ENCODE data around the gene USP22.

The USP22 gene

DNA sequence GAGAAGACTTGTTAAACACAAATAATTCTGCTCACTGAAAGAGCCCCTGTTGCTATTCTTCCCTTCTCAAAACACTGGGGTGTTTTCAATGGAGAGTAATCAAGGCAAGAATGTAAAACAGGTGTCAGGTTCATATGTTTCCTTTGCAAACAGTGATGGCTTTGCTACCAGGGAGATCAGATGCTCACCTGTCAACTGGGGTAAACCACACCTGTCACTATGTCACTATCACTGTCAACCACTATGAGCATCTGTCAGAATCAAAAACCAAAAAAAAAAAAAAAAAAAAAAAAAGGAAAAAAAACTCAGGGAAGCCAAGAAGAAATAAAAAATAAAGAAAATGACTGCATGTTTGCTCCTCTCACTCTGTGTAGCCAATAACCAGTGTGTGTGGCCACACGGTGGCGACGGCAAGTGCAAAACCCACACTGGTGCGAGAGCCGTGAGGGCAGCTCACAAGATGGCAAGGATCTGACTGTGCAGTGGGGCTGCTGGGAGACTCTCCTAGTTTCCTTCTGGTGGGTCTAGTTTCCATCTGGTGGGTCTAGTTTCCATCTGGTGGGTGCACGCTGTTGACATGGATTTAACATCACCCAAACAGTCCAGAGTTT is 22.7 kb downstream of the USP22 start:
- no peak for DNase-seq (ENCODE audit: low read depth)

DNA sequence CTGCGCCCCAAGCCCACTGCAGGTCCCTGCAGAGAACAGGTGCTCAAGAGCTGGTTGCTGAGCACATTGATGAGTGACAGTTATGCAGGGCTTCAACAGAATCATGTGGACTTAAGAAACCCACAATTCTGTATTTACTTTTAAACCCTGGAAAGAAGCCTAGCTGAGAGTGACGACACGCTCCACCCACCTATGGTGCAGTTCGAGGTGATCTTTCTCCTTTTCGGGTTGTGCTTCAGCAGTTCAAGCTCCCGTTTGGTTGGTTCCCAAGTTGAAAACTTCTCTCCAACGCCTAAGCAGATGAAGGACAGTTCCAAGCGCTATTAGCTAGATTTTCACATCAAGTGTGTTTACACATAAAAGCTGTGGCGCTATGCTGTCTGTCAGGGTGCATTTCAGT is 23.9 kb downstream of the USP22 start:
- no peak for DNase-seq (ENCODE audit: low read depth)

DNA sequence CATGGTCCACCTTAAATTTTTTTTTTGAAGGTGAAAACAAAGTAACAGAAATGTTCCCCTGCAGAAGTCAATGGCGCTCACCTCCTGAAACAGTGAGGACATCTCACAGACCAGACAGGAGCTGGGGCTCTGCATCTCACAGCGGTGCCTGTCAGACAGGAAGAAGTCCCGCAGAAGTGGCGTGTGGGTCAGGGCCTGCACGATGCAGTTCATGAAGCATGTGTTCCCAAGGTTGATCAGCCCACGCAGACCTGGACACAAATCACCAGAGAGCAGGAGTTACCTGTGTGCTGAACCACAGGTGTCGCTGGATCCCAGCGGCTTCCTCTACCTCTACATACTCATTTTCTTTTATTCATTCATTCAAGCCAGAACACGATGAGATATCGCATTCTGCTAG is 24.9 kb downstream of the USP22 start:
- DNase-seq (ENCODE audit: low read depth) = no peak

DNA sequence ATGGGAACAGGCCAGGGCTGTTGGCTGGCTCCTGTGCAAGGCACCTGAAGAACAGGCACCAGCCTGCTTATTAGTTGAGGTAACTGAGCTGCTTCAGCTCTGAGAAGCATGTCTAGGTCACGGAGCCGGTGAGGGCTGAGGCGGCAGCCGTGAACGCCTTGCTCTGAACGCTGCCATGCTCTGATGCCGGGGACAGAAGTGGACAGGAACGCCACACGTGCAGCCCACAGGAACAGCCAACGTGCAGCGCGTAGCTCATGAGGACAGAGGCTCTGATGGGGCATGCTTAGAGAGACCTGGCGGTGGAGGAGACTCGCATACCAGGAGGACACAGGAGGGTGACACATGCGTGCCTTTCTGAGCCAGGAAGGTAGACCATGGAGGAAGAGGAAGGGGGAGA is 25.6 kb downstream of the USP22 start:
- DNase-seq (ENCODE audit: low read depth) = no peak

DNA sequence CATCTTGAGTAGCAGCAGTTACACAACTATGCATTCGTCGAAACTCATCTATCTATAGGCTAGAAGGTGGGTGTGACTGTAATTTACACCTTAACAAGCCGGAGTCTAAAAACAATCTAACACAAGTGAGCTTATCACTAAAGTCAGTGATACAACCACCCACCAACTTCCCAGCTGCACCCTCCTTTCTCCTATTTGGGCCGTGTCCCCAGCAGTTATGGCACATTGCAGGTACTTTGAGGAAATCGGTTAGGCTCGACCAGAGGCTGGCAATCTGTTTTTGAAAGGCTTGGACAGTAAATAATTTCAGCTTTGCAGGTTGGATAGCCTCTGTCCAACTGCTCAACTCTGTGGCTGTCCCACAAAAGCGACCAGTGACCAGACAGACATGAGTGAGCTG is 26.0 kb downstream of the USP22 start:
- no peak for DNase-seq (ENCODE audit: low read depth)

DNA sequence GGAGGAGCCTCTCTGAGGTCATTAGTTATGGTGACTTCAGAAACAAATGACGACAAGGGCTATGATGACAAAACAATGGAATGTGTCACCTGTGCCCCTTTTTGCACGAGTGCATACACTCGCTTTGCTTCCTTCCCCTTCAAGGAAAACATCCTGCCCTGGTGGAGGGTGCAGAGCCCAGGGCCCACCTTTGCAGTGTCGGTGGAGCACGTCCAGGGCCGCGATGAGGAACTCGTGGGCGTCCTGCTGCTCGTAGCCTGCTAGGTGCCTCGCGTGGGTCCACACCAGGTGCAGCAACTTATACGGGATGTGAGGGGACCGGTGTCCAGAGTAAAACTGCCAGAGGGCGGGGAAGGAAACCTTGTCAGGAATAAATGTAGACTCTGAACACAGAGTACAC is 27.2 kb downstream of the USP22 start:
- DNase-seq (ENCODE audit: low read depth) = no peak

DNA sequence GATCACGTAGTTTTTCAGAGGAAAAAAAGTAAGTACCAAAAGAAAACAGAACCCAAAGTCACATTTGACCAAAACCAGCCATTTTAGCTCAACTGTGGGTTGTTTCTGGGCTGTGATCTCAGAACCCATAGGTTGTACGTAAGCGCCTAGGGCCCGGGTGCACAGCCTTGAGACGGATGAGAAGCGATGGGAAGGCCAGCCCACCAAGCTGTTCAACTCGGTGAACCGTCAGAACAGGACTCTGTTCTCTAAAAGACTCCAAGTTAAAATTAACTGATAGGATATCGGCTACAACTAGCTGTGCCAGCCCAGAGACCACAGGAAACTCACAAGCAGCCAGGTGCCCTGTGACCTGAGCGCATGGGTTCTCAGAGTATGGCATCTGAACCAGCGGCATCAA is 28.3 kb downstream of the USP22 start:
- no peak for DNase-seq (ENCODE audit: low read depth)

DNA sequence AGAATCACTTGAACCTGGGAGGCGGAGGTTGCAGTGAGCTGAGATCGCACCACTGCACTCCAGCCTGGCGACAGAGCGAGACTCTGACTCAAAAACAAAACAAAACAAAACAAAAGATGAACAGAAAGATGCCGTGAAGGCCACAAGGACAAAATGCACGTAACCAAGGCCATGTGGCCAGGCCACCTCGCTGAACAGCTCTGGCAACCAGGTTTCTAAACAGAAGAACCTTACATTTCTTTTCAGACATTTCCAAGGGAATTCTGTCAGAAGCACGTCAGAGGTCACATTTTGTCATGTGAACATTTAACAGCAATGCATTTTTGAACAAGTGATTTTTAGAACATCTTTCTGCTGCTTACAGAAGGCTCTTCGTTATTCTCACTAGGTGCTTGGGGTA is 28.8 kb downstream of the USP22 start:
- DNase-seq (ENCODE audit: low read depth) = no peak

DNA sequence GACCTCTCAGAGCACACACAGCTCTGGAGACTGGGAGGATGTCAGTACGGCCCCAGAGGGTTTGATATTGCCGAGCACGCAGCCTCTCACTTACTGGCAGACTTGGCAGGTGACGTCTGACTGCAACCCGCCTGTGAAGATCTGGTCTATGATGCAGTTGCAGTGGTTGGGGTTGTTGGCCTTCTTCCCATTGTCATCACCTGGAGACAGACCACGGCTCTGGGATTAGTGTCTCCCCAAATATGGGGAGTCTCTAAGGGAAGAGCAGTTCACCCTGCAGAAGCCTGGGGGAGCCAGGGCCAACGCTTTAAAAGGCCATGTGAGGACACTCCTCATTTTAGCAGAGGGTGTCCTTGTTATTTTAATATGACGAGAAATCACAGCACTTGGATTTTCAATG is 30.1 kb downstream of the USP22 start:
- no peak for DNase-seq (ENCODE audit: low read depth)

DNA sequence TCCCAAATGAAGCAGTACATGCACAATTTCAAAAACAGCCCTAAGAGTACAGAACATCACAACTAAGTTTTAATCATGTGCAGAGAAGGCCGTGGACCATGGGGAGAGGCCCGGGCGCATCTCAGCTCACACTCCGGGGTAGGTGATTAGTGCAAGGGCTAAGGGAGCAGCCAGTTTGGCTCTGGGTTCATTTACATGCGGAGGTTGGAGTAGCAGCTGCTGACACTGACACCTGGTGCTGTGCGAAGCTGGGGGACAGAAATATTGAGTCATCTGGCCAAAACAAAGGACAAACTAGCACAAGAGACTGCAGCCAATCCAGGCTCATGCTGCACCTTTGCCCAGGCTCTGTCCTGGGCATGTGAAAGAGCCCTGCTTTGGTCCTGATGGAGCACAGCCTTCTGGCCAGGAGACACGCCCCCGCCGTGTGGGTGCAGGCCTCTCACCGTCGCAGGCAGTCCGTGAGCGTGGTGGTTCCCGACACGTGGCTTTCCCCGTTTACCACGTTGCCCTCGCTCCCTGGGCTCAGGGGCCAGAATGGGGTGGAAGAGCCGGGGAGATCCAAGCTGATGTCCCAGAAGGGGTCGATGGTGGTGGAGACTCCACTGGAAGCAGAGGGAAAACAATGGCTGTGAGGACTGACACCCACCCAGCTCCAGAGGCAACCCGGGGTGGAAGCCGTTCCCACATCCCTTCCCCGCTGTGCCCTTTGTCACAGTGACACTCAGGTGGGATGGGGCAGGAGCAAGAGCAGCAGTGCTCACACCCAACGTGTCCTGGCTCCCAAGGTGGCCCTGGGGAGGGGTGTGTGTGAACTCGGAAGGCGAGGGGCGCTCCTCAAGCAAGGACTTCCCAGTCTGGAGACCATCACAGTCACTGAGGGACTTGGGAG is 31.9 kb downstream of the USP22 start:
- DNase-seq (ENCODE audit: low read depth) = no peak

DNA sequence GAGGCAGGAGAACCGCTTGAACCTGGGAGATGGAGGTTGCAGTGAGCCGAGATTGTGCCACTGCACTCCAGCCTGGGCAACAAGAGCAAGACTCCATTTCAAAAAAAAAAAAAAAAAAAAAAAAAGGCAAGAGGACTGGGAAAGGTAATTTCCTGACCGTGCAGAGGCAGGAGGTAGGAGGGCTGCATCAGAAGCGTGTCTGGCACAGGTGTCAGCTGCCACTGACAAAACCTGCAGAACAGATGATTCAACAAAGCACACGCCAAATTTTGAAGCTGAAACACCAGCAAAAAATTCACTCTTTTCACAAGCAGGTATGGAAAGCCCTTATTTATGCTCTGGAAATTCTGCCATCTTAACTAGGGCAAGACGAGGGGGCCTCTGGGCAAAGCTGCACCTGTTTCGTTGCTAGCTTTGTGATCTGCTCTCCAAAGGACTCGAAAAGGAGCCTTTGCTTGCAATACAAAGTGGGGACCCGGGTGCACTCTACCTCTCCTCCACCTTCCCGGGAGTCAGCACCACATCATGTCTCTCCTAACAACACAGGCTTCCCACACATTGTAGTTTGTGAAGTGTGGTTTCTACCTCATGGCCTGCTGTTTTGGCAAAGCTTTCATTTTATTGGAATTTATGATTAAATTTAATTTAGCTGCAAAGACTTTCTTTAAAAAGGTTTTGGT is 33.7 kb downstream of the USP22 start:
- DNase-seq (ENCODE audit: low read depth) = no peak

DNA sequence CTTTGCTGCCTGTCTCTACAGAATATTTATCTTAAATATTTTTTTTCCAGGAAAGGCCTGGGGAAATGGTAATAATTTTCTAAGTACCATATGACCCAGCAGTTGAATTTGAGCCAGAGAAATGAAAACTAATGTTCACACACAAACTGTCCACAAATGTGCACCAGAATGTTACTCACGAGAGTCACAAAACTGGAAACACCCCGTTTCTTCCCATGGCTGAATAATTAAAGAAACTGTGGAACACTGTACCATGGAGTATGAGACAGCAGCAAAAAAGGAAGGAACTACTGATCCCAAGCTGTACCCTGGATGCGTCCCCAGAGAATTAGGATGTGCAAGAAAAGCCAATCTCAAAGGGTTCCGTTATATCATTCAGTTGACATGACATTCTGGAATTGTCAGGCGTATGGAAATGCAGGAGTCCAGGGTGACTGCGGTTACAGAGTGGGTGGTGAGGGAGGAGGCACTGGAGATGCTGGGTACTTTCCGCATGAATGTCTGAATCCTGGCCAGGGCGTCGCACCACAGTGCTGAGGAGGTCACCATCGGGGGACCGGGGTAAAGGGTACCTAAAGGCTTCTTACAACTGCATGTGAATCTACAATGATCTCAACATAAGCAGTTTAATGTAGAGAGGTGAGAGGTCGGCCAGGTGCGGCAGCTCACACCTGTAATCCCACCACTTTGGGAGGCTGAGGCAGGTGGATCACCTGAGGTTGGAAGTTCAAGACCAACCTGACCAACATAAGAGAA is 34.5 kb downstream of the USP22 start:
- no peak for DNase-seq (ENCODE audit: low read depth)

DNA sequence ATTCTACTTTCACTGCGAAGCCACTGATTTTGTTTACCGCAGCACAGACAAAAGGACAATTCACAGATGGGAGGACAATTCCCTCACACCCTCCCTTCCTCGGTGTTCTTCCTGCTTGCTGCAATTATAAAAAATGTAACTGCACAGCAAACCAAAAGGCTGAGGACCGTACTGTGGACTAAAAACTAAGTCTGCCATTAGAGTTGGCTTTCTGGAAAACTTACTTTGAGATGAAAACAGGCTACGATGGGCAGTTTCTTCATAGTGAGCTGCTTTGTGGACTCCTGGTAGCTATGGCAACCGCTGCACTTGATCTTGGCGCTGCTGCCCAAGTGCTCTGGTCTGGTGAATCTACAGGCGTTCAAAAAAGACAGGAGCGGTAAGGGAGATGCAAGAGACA is 35.2 kb downstream of the USP22 start:
- no peak for DNase-seq (ENCODE audit: low read depth)

DNA sequence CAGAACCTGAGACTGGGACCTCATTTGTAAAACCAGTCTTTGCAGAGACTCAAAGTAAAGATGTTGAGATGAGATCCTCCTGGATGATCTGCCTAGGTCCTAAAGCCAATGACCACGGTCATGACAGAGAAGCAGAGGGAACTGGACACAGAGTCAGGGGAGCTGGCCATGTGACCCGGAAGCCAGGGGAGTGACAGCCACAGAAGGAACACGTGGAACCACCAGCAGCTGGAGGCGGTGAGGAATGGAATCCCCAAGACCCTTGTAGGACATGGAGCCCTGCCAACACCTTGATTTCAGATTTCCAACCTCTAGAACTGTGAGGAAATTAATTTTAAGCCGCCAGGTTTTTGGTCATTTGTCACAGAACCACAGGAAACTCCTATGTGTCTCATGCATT is 37.0 kb downstream of the USP22 start:
- DNase-seq (ENCODE audit: low read depth) = no peak

DNA sequence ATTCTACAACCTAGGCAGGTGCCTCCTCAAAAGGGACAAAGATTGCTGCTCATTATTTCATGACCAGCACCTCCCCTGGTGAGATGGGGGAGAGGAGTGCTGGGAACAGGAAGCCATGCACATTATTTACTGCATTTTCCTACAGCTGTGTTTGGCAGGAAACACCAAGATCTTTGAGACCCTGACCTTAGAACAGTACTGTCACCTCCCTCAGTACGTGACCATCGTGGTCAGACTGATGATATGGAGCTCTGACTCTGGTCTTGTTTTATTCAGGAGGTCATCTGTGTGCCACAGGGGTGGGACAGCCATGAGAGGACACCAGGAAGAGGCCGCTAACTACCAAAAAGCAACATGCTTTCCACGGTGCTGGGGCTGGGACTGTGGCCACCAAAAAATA is 37.4 kb downstream of the USP22 start:
- DNase-seq (ENCODE audit: low read depth) = no peak

DNA sequence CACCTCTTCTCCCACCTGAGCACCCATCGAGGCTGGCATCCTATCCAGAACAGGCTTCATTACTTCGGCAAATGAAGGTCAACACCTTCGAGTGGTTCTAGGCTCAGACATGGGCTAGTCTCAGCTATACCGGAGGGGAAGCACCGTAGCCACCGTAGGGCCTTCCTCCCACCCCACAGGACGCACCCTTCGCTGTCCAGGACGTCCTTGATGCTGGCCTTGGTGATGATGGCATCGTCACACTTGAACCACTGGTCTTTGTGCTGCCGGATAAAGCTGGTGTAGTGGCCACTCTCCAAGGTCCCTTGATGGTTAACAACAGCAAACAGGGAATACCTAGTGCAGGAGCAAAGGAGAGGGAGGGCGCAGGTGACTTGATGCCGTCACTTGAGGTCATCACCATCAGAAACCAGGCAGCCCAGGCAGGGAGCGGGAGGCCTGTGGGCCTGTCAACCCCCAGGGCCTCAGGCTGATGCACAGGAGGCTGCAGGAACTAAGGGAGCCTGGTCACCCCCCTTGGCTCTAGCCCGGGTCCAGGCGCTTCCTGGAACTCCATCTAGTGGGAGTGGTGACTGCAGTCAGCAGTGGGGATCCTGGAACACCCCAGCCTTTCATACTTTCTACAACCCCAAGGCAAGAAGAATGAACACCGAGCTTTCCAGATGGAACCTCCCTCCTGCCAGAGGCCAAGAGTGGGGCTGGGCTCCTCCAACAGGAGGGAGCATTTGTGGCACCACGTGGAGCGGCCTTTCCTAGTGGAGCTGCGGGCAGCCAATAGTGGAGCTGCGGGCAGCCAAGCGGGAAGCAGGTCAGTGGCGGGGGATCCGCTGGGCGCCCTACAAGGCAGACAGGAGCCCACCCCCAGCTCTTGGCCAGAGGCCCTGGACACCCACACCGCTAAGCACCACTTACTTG is 38.5 kb downstream of the USP22 start:
- DNase-seq (ENCODE audit: low read depth) = no peak

DNA sequence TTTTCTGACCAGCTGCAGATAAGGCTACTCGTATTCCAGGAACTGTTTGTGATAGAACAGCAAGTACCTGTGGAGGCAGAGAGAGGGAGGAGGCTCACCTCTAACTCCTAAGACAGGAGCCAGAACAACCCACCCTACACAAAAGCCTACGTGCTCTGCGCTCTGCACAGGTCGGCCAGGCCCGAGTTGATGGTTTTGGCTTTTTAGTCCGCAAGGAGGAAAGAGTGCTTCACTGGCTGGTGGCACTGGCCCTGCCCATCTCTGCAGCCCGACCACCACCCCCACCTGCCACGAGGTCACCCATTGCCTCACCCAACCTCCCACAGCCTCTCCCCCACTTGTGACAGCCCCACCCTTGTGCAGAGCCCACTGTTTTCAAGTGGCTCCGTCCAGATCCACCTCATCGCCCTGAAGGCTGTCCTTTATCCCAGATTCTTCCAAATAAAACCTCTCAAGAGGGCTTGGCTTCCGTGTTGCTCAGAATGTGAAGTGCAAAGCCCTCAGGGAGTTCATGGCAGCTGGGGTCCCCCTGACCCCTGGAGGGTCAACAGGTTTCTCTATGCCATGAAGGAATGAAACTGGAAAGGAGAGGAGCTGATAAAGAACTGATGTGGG is 39.7 kb downstream of the USP22 start:
- no peak for DNase-seq (ENCODE audit: low read depth)

DNA sequence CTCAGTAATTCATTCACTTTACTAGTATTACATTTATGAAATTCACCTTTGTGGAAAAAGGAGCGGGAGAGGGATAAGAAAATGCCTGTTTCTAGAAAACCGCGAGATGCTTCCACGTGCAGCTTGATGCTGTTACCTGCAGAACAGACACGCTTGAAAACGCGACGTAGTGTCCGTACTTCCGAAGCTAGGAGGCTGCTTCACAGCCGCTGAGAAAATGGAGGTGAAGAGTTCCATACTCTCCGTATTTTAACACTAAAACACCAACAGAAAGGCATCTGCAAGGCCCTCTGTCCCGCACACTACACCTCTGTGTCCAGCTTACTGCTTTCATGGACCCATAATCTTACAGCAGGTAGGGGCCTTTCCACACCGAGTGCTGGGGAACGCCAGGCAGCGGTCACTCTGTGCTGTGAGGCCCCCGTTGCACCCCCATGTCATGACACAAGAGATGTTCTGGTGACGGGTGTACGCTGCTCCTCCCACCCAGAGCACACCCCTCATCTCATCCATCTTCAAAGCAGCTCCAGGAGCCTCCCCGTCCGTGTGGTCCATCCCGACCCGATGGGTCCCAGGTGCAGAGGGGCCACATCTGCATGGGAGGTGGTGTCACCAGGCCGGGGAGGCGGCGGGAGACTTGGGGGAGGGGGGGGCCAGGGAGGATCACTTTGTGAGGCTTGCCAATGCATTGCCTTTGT is 40.4 kb downstream of the USP22 start:
- no peak for DNase-seq (ENCODE audit: low read depth)

DNA sequence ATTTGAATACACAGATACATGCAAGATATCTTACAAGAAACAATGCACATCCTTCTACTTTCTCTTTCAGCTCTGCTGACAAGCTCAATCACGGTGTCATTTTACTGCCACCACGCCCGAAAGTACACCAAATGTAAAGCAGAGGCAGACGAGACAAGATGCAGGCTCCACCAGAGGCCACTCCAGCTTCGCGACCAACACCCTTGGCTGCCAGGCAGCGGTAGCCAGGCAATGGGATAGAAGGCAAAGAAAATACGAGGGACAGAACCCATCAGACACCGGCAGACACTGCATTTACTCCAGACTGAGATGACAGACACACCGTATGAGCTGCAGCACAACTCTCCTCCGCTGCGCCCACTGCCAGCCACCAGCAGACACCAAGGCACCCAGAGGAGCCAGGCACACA is 41.0 kb downstream of the USP22 start:
- no peak for DNase-seq (ENCODE audit: low read depth)

DNA sequence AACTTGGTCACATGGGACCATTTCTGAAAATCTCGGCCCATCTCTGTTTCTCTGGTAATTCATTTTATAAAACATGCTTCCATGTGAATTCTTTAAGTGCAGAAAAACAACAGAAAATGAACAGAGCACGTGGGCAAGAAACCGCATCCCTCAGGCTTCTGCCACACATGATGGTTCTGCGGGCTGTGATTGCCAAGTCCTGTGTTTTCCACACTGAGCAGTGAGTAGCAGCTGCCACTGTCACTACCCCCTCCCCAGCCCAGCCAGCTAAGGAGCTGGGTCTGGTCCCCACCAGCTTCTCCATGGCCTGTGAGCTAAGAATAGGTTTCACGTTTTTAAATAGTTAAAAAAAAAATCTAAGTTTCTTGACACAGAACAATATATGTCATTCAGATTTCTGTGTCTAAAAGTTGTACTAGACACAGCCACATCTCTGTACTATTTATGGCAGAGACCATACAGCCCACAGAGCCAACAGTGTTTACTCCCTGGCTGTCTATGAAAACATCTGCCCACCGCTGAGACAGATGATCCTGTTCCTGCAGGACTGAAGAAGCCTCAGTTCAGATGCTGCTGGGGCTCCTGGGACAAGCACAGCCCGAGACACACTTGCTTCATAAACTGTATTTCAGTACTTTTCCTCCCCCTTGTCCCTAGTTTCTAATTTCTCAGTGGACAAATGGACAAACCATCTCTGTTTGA is 41.5 kb downstream of the USP22 start:
- no peak for DNase-seq (ENCODE audit: low read depth)

Data from stimulated activated CD8-positive, alpha-beta memory T cell treated with anti-CD3 and anti-CD28 coated beads, Interleukin-4, amount 100 ng/mL, for 24 hours (primary cell).